CD4-positive, alpha-beta T cell treated with Interleukin-15 for 1 hour (primary cell): Measurements from ENCODE around the gene DNAJC3.
"Not testable (repeated sequence)": the region's sequence is repeated elsewhere in the genome, so short reads cannot be mapped to it uniquely, and the experiment has no call there.

ENCODE experiments used
- DNase-seq: peaks from one replicate; pipeline ENCODE4 v3.0.0-alpha.2; 2020

The DNAJC3 gene

DNA sequence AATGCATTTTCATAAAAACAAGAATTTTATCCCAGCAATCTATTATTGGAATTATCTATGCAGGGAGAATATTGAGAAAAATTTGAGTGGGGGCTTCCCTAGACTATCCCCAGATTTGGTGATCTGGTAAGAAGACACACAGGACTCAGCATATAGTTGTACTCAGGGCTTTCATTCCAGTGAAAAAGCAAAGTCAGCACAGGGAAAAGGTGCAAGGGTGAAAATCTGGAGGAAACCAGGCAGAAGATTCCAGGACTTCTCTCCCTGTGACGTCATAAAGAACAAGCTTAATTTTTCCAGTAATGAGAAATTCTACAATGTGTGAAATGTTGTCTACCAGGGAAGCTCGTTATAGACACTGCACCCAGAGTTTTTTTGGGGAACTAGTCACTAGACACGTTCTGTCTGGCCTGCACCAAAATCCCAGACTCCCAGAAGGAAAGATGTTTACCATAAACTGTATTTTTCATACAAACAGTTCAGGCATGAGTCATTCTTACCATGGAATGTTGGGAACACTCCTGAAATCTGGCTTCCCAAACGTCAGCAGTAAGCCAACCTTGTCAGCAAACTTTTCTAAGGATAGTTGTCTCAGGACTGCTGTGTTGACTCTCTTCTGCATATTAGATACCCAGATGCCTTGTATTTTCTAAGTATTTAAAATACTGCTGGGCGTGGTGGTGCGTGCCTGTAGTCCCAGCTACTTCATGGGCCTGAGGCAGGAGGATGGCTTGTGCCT, 107.4 kb downstream of the DNAJC3 start:
- DNase-seq = no peak

DNA sequence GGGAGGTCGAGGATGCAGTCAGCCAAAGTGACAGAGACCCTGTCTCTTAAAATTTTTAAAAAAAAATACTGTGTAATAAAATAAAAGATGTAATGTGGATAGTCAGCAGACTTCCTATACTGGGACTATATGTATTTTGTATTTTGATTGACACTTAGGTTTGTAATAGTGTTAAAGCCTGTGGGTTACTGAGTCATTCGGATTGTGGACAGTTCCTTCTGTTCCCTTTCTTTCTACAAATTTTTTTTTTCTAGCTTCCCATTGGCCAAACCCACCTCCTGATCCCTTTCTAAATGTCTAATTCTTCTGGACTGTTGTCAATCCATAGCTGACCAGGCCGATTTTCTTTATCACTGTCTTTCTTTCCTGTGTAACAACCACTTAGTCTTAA, 108.0 kb downstream of the DNAJC3 start:
- no peak for DNase-seq

- DNase-seq = no peak
Measured at GRCh38 chr13:95787356-95788099, 110.6 kb downstream of the DNAJC3 start.

DNA sequence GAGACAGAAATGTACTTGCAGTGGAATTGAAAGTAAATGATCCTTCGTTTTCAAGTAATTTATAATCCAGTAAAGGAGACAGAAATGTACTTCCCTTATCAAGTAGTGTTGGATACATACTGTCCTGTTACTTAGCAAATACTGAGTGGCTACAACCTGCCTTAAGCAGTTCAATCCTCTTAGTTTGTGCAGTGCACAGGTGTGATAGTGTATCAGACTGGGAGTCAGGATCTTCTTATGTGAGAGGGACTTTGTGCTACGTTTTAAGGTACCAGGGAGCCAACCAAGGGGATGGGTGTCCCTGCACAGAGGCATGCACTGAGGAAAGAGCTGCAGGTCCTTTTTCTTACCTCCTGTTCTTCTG, 111.1 kb downstream of the DNAJC3 start:
- no peak for DNase-seq

- DNase-seq = not testable (repeated sequence)
Measured at GRCh38 chr13:95789315-95789714, 112.4 kb downstream of the DNAJC3 start.

GRCh38 chr13:95791084-95791722, 114.3 kb downstream of the DNAJC3 start:
- DNase-seq = no peak

GRCh38 chr13:95793018-95793555, 116.1 kb downstream of the DNAJC3 start:
- DNase-seq = no peak

GRCh38 chr13:95793781-95794180, 116.8 kb downstream of the DNAJC3 start:
- no peak for DNase-seq

GRCh38 chr13:95797016-95797415, 120.1 kb downstream of the DNAJC3 start:
- no peak for DNase-seq

DNA sequence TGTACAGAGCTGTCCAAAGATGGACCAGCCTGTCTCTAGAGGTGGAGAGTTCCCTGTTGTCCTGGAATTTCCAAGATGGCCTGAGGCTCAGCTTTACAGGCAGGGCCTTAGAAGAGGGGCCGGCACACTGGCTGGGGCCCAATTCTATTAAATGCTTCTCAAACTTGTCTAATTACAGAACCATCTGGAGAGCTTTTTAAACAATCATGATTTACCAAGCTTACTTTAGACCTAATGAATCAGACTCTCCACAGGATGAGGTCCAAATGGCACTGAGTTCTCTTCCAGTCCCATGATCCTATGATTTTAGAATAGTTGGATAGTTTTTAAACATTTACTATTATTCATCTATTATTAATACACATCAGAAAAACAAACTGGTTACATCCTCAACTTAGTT, 123.5 kb downstream of the DNAJC3 start:
- DNase-seq = no peak

DNA sequence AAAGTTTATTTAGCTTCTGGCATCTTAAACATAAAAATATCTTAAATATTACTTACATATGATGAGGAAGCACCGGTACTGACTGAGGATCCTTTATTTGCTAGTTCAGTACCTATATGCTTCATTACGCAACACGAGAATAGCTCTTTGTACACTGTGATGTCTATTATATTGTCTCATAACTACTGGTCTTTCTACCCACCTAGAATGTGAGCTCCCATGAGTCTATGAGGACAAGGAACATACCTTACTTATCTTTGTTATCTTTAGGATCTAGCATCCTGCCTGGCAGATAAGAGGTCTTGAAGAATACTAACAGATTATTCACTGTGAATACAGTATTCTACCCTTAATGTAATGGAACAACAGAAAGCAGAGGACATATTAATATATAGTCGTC, 124.9 kb downstream of the DNAJC3 start:
- DNase-seq = no peak

GRCh38 chr13:95805921-95806320, 129.0 kb downstream of the DNAJC3 start:
- DNase-seq = no peak

- no peak for DNase-seq
Measured at GRCh38 chr13:95809429-95809828, 132.5 kb downstream of the DNAJC3 start.

GRCh38 chr13:95813139-95813538, 136.2 kb downstream of the DNAJC3 start:
- DNase-seq = no peak

DNA sequence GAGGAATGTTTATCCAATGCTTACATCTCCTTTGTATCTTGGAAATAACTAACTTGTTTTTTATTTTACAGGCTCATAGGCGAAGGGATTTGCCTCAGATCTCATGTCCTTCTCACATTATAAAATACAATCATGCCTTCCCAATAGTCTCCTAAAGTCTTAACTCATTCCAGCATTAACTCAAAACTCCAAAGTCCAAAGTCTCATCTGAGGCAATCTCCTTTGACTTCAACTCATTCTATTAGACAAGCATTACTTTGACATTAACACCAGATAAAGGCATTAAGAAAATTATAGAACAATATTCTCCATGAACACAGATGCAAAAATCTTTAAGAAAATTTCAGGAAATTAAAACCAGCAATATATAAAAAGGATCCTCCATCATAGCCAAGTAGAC, 137.6 kb downstream of the DNAJC3 start:
- no peak for DNase-seq

- no peak for DNase-seq
Measured at GRCh38 chr13:95822303-95822702, 145.4 kb downstream of the DNAJC3 start.

DNA sequence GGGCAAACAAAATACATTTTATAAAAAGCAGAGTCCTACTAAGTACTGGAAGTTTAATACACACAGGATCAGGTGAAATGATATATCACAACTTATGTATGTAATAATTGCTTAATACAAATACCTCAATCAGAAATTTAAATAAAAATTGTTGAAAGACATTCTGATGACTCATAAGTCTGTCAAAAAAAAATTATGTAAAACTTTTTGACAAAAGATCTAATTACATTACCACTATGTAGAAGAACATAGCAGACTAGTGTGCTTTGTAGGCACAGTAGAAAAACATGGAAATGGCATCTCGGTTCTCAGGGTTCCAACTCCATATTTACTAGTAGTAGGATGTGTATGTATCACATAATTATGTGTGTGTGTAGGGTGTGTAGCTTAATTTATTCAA, 156.2 kb downstream of the DNAJC3 start:
- DNase-seq = no peak

DNA sequence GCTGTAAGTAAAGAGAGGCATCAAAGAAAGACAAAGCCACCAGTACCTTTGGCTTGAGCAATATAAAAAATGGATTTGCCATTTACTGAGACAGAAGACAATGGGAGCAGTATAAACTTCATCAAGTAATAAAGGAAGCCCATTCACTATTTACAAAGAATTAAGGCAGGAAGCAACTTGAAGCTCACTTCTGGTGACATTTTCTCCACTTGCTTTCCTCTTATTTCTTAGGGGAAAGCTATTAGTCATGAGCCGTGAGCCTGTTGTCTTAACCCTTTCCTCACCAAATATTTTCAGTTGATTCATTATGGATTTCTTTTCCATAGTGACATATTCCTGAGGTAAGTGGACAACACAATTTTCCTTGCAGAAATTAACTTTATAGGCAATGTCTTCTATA, 156.8 kb downstream of the DNAJC3 start:
- DNase-seq = no peak

DNA sequence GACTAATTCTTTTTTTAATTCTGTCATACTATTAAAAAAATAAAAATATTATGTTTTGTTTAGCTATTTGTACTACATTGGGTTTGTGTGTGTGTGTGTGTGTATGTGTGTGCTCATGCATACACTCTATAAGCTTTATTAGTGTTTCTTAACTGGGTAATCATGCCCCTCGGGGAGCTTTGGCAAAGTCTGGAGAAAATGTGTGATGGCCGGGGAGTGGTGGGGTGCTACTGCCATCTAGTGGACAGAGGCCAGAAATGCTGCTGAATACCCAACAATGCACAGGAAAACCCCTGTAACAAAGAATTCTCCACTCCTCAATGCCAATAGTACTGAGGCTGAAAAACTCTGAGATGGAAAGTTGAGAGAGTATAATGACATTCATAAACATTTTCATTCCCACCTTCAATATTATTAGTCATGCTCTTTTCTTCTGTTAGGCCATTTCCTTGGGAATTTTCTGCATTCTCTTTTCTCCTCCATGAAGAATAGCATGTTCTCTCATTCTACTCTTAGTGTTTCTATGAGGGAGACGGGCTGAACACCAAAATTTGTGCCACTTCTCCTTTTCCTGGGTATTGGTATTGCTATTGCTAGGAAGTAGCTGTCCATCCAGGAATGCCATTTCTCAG, 157.3 kb downstream of the DNAJC3 start:
- peak; percentile 55 for DNase-seq

GRCh38 chr13:95841894-95842293, 165.0 kb downstream of the DNAJC3 start:
- DNase-seq = no peak

- no peak for DNase-seq
Measured at GRCh38 chr13:95842898-95843297, 166.0 kb downstream of the DNAJC3 start.
